Measurements from ENCODE around the gene PTPRK.

PTPRK gene

DNA sequence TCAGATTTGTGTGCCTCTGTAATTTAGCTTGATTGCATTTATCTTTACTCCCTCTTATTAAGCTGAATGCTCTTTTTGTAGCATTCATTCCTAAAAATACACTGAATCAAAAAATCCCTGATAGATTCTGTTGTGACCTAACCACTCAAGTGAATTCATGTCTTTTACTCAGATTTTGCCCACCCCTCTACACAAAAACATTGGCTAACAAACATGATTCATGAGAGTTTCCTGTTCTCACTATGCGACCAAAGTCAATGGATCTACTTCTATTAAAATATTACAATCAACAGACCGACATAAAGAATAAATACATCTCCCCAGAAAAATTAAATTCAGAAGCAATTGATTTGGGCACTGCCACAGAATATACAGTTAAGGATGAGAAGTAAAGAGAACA is 520.0 kb downstream of the PTPRK start:
- Histone ChIP-seq H3K9me3 (ENCODE audit: control insufficient read depth, low read length) (no peaks in the 10 kb centered on the region), H3K27me3 (ENCODE audit: control insufficient read depth, insufficient read depth, low read length) (no peaks in the 10 kb centered on the region), H3K27ac (no peak overlapping the region)

DNA sequence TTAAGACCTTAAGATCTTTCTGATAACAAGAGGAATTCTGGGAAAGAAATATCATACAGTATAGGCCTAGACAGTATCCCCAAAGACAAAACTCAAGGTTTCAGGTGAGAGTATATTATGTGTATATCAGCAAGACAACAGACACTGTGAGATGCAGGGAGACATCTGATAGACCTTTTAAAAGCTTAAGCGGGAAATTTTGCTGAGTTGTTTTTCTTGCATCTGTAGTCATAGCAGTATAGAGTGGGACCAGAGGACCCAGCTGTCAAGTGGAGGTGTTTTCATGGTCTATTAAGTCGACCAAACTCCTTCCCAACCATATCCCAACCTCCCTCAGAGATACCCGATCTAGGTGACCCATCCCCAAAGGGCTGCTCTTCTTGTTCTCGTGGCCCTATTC is 521.4 kb downstream of the PTPRK start:
- Histone ChIP-seq H3K27ac (no peak overlapping the region), H3K9ac (no peak overlapping the region), H2AFZ (no peak overlapping the region), H3K79me2 (no peaks in the 10 kb centered on the region), H3K4me2 (ENCODE audit: low read length) (no peak overlapping the region), H3K4me3 (ENCODE audit: low read depth, low read length) (no peak overlapping the region), H3K36me3 (ENCODE audit: control insufficient read depth, insufficient read depth, low read length) (no peaks in the 10 kb centered on the region), H3K27me3 (ENCODE audit: control insufficient read depth, insufficient read depth, low read length) (no peaks in the 10 kb centered on the region), H3K4me1 (no peaks in the 10 kb centered on the region), H3K9me3 (ENCODE audit: control insufficient read depth, low read length) (no peaks in the 10 kb centered on the region)
- TF ChIP-seq, protein P1, sequence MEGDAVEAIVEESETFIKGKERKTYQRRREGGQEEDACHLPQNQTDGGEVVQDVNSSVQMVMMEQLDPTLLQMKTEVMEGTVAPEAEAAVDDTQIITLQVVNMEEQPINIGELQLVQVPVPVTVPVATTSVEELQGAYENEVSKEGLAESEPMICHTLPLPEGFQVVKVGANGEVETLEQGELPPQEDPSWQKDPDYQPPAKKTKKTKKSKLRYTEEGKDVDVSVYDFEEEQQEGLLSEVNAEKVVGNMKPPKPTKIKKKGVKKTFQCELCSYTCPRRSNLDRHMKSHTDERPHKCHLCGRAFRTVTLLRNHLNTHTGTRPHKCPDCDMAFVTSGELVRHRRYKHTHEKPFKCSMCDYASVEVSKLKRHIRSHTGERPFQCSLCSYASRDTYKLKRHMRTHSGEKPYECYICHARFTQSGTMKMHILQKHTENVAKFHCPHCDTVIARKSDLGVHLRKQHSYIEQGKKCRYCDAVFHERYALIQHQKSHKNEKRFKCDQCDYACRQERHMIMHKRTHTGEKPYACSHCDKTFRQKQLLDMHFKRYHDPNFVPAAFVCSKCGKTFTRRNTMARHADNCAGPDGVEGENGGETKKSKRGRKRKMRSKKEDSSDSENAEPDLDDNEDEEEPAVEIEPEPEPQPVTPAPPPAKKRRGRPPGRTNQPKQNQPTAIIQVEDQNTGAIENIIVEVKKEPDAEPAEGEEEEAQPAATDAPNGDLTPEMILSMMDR (IDR thresholded peaks at IDR 0.05): no peak

More for the DNA sequence above, 520.0 kb downstream of the PTPRK start:
- Histone ChIP-seq H3K4me1 (no peaks in the 10 kb centered on the region), H3K36me3 (ENCODE audit: control insufficient read depth, insufficient read depth, low read length) (no peaks in the 10 kb centered on the region), H3K79me2 (no peaks in the 10 kb centered on the region), H3K9ac (no peak overlapping the region), H2AFZ (no peak overlapping the region), H3K4me2 (ENCODE audit: low read length) (no peak overlapping the region), H3K4me3 (ENCODE audit: low read depth, low read length) (no peak overlapping the region)
- TF ChIP-seq, protein P1 (IDR thresholded peaks at IDR 0.05): no peak

DNA sequence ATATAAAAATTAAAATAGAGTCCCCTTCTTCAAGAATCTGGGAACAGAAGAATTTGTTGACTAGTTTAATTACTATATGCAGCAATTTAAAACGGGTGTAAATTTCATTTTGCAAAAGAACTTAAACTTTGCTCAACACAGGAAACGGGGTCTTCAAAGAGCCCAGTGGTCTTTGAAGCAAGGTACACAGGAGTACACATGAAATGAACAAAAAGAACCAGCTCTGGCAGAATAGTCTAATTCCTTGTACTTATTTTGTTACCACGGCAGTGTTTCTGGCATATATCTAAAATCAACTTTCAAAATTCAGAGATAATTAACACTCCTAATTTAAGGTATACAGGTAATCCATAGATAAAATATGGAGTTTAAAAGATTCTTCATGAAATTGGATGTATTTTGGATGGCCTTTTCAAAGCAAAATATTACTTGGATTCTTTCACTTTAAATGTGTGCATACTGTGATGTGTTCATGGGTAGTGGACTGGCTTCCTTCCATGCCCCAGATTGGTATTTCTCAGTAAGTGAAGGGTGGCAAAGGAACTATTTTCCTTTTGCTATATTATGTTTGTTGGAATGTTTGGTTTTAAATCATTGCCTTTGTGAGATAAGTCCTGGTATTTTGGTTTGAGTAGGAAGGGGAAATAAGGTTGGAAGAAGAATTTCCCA is 522.8 kb downstream of the PTPRK start:
- Histone ChIP-seq H3K79me2 (no peaks in the 10 kb centered on the region), H3K9me3 (ENCODE audit: control insufficient read depth, low read length) (no peaks in the 10 kb centered on the region), H3K4me3 (ENCODE audit: low read depth, low read length) (no peak overlapping the region), H3K36me3 (ENCODE audit: control insufficient read depth, insufficient read depth, low read length) (no peaks in the 10 kb centered on the region), H2AFZ (no peak overlapping the region), H3K4me2 (ENCODE audit: low read length) (no peak overlapping the region), H3K27me3 (ENCODE audit: control insufficient read depth, insufficient read depth, low read length) (no peaks in the 10 kb centered on the region), H3K9ac (no peak overlapping the region), H3K4me1 (no peaks in the 10 kb centered on the region), H3K27ac (no peak overlapping the region)
- TF ChIP-seq, protein P1 (IDR thresholded peaks at IDR 0.05): no peak

DNA sequence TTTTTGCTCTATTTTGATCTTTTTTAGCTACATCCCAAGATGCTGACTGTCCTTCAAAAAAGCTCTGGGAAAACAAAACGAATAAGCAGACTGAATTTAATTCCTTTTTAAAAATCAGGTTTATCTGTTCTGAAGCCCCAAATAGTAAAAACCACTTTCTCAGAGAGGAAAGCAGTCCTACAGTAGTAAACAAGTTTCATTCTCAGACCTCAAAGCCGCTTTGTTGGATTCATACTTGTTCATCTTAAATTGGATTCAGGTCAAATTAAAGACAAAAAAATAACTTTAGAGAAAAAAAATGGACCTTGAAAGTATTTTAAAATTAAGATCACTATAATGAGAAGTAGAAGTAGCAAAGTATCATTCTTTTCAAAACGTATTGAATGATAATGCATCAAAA is 523.5 kb downstream of the PTPRK start:
- no peak overlapping the region for H3K4me3 ChIP-seq (ENCODE audit: low read depth, low read length)
- no peak overlapping the region for H3K4me2 ChIP-seq (ENCODE audit: low read length)
- H3K27me3 ChIP-seq (ENCODE audit: control insufficient read depth, insufficient read depth, low read length): no peaks in the 10 kb centered on the region
- TF ChIP-seq, protein P1 (IDR thresholded peaks at IDR 0.05): no peak
- H3K9me3 ChIP-seq (ENCODE audit: control insufficient read depth, low read length): no peaks in the 10 kb centered on the region
- no peaks in the 10 kb centered on the region for H3K79me2 ChIP-seq
- H3K27ac ChIP-seq: no peak overlapping the region
- no peak overlapping the region for H2AFZ ChIP-seq
- no peaks in the 10 kb centered on the region for H3K4me1 ChIP-seq
- H3K36me3 ChIP-seq (ENCODE audit: control insufficient read depth, insufficient read depth, low read length): no peaks in the 10 kb centered on the region
- H3K9ac ChIP-seq: no peak overlapping the region

DNA sequence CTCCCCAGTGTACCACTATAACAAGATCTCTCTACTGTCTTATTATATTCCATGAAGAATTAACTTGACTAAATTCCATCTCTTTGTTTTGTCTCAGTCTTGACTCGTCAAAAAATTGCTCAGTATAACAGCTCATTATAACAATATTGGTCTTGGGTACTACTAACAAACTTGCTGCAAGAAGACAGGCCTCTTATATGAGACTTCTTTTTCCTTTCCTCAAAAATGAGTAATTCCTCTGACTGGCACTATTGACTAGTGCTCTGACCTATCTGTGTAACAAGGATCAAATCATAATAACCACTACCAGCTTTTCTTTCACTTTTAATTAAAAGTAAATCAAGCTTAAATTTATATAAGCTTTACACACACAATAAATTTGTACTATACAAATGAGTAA is 528.3 kb downstream of the PTPRK start:
- H3K27me3 ChIP-seq (ENCODE audit: control insufficient read depth, insufficient read depth, low read length): no peaks in the 10 kb centered on the region
- H3K4me3 ChIP-seq (ENCODE audit: low read depth, low read length): no peak overlapping the region
- H3K79me2 ChIP-seq: no peaks in the 10 kb centered on the region
- no peaks in the 10 kb centered on the region for H3K9me3 ChIP-seq (ENCODE audit: control insufficient read depth, low read length)
- no peaks in the 10 kb centered on the region for H3K4me1 ChIP-seq
- no peak overlapping the region for H2AFZ ChIP-seq
- H3K9ac ChIP-seq: no peak overlapping the region
- H3K4me2 ChIP-seq (ENCODE audit: low read length): no peak overlapping the region
- TF ChIP-seq, protein P1 (IDR thresholded peaks at IDR 0.05): no peak
- no peaks in the 10 kb centered on the region for H3K36me3 ChIP-seq (ENCODE audit: control insufficient read depth, insufficient read depth, low read length)
- H3K27ac ChIP-seq: no peak overlapping the region

Measured in parathyroid adenoma (tissue), 2 donors.